ENCODE data around the gene NKAIN2.
A peak's percentile ranks its signal among the peaks of the same experiment; 100 is the strongest.

Gene NKAIN2

GRCh38 chr6:124829822-124830221 lies 1026.2 kb downstream of the NKAIN2 start:
- H3K4me2 ChIP-seq (ENCODE audit: low read depth, low read length, poor library complexity, severe bottlenecking), result no peak overlapping the region
- no peaks in the 10 kb centered on the region for H3K27me3 ChIP-seq (ENCODE audit: low read length)

GRCh38 chr6:124830506-124830905 lies 1026.8 kb downstream of the NKAIN2 start:
- Histone ChIP-seq H3K27ac (ENCODE audit: low read depth, low read length) (no peak overlapping the region), H3K4me3 (ENCODE audit: insufficient read depth, low read length, poor library complexity, severe bottlenecking) (no peak overlapping the region), H3K9ac (ENCODE audit: low read length) (no peak overlapping the region), H3K27me3 (ENCODE audit: low read length) (no peaks in the 10 kb centered on the region), H3K9me2 (replicated peaks; ENCODE audit: insufficient read depth, low read length) (no peaks in the 10 kb centered on the region), H3K36me3 (ENCODE audit: low read length) (no peaks in the 10 kb centered on the region), H2AFZ (ENCODE audit: low read depth, low read length, severe bottlenecking) (no peak overlapping the region), H3K79me2 (ENCODE audit: insufficient read depth, low read length) (no peaks in the 10 kb centered on the region), H3K9me3 (ENCODE audit: insufficient read depth, low read length) (no peaks in the 10 kb centered on the region), H4K20me1 (ENCODE audit: low read depth, low read length) (no peaks in the 10 kb centered on the region), H3K4me2 (ENCODE audit: low read depth, low read length, poor library complexity, severe bottlenecking) (no peak overlapping the region), H3F3A (ENCODE audit: insufficient read depth) (no peaks in the 10 kb centered on the region)
- TF ChIP-seq EZH2phosphoT487 (conservative IDR thresholded peaks at IDR 0.05; ENCODE audit: low read length) (no peak), CTCF (IDR thresholded peaks at IDR 0.05; ENCODE audit: insufficient read depth, low read length, poor library complexity, severe bottlenecking) (no peak)

More at GRCh38 chr6:124829822-124830221, 1026.2 kb downstream of the NKAIN2 start:
- no peaks in the 10 kb centered on the region for H3K79me2 ChIP-seq (ENCODE audit: insufficient read depth, low read length)
- no peak overlapping the region for H3K9ac ChIP-seq (ENCODE audit: low read length)
- no peak overlapping the region for H3K4me3 ChIP-seq (ENCODE audit: insufficient read depth, low read length, poor library complexity, severe bottlenecking)
- H4K20me1 ChIP-seq (ENCODE audit: low read depth, low read length), result no peaks in the 10 kb centered on the region
- H3K9me3 ChIP-seq (ENCODE audit: insufficient read depth, low read length), result no peaks in the 10 kb centered on the region
- H3K9me2 ChIP-seq (replicated peaks; ENCODE audit: insufficient read depth, low read length), result no peaks in the 10 kb centered on the region
- no peak overlapping the region for H3K27ac ChIP-seq (ENCODE audit: low read depth, low read length)
- TF ChIP-seq CTCF (IDR thresholded peaks at IDR 0.05; ENCODE audit: insufficient read depth, low read length, poor library complexity, severe bottlenecking) (no peak), EZH2phosphoT487 (conservative IDR thresholded peaks at IDR 0.05; ENCODE audit: low read length) (no peak)
- no peak overlapping the region for H2AFZ ChIP-seq (ENCODE audit: low read depth, low read length, severe bottlenecking)
- no peaks in the 10 kb centered on the region for H3F3A ChIP-seq (ENCODE audit: insufficient read depth)
- H3K36me3 ChIP-seq (ENCODE audit: low read length), result no peaks in the 10 kb centered on the region

GRCh38 chr6:124854338-124854922 lies 1050.8 kb downstream of the NKAIN2 start:
- Histone ChIP-seq H3K4me3 (ENCODE audit: insufficient read depth, low read length, poor library complexity, severe bottlenecking) (no peak overlapping the region), H3K36me3 (ENCODE audit: low read length) (no peaks in the 10 kb centered on the region), H3K79me2 (ENCODE audit: insufficient read depth, low read length) (no peaks in the 10 kb centered on the region), H3K9me3 (ENCODE audit: insufficient read depth, low read length) (no peaks in the 10 kb centered on the region), H3K27me3 (ENCODE audit: low read length) (no peaks in the 10 kb centered on the region), H4K20me1 (ENCODE audit: low read depth, low read length) (no peaks in the 10 kb centered on the region), H3K9ac (ENCODE audit: low read length) (no peak overlapping the region), H3K9me2 (replicated peaks; ENCODE audit: insufficient read depth, low read length) (no peaks in the 10 kb centered on the region), H2AFZ (ENCODE audit: low read depth, low read length, severe bottlenecking) (no peak overlapping the region), H3K27ac (ENCODE audit: low read depth, low read length) (no peak overlapping the region), H3K4me2 (ENCODE audit: low read depth, low read length, poor library complexity, severe bottlenecking) (no peak overlapping the region), H3F3A (ENCODE audit: insufficient read depth) (no peaks in the 10 kb centered on the region)
- TF ChIP-seq EZH2phosphoT487 (conservative IDR thresholded peaks at IDR 0.05; ENCODE audit: low read length) (no peak), CTCF (IDR thresholded peaks at IDR 0.05; ENCODE audit: insufficient read depth, low read length, poor library complexity, severe bottlenecking) (peak; percentile 23)
